ENCODE data around the gene EEFSEC.

EEFSEC gene

GRCh38 chr3:128402998-128403397 is 249.7 kb downstream of the EEFSEC start:
- DNase-seq: no peak

- no peak for DNase-seq
Observed at GRCh38 chr3:128404276-128405068, 251.2 kb downstream of the EEFSEC start.

- no peak for DNase-seq
Observed at GRCh38 chr3:128405554-128406277, 252.4 kb downstream of the EEFSEC start.

- DNase-seq: no peak
Observed at GRCh38 chr3:128407247-128407646, 254.0 kb downstream of the EEFSEC start.

GRCh38 chr3:128408012-128408692 is 254.9 kb downstream of the EEFSEC start:
- DNase-seq: no peak

GRCh38 chr3:128408693-128409623 is 255.7 kb downstream of the EEFSEC start:
- DNase-seq: no peak

GRCh38 chr3:128409624-128410581 is 256.6 kb downstream of the EEFSEC start:
- DNase-seq: no peak

GRCh38 chr3:128410669-128411573 is 257.6 kb downstream of the EEFSEC start:
- DNase-seq: no peak

- DNase-seq: no peak
Observed at GRCh38 chr3:128411574-128412064, 258.3 kb downstream of the EEFSEC start.

GRCh38 chr3:128412180-128413002 is 259.1 kb downstream of the EEFSEC start:
- no peak for DNase-seq

- no peak for DNase-seq
Observed at GRCh38 chr3:128413003-128413370, 259.7 kb downstream of the EEFSEC start.

- no peak for DNase-seq
Observed at GRCh38 chr3:128413413-128414205, 260.3 kb downstream of the EEFSEC start.

- no peak for DNase-seq
Observed at GRCh38 chr3:128415200-128415772, 262.0 kb downstream of the EEFSEC start.

GRCh38 chr3:128415773-128416577 is 262.7 kb downstream of the EEFSEC start:
- no peak for DNase-seq

- no peak for DNase-seq
Observed at GRCh38 chr3:128416578-128417211, 263.4 kb downstream of the EEFSEC start.

- DNase-seq: no peak
Observed at GRCh38 chr3:128418900-128419299, 265.6 kb downstream of the EEFSEC start.

GRCh38 chr3:128419311-128419710 is 266.0 kb downstream of the EEFSEC start:
- DNase-seq: no peak
